Stimulated activated effector memory CD8-positive, alpha-beta T cell treated with anti-CD3 and anti-CD28 coated beads, Interleukin-12 subunit alpha, Interleukin-12 subunit beta, amount 100 ng/mL, for 72 hours (primary cell): ENCODE data around the gene NTNG2.

Source experiments
- ATAC-seq: fragments of 150-1000 bp; cut with Tn5 transposase; 2 replicates; pipeline ENCODE4 v1.10.0; 2021
- DNase-seq, 2 donors: peaks; one replicate each; pipeline ENCODE4 v3.0.0; 2021 to 2022; ENCODE audit warnings: low spot score in 2 of 2
- H3K27ac Mint-ChIP-seq: one replicate; pipeline ENCODE4 v1.8.0; 2022; ENCODE audit warnings: mild to moderate bottlenecking, mixed read lengths
- H3K36me3 Mint-ChIP-seq: one replicate; pipeline ENCODE4 v1.8.0; 2022; ENCODE audit warnings: mild to moderate bottlenecking, mixed read lengths
- H3K4me1 Mint-ChIP-seq: one replicate; pipeline ENCODE4 v1.8.0; 2022; ENCODE audit warnings: mixed read lengths
- H3K4me3 Mint-ChIP-seq: one replicate; pipeline ENCODE4 v1.8.0; 2022; ENCODE audit warnings: mild to moderate bottlenecking, mixed read lengths
- H3K9me3 Mint-ChIP-seq: one replicate; pipeline ENCODE4 v1.8.0; 2022; ENCODE audit warnings: mixed read lengths

The NTNG2 gene

GRCh38 chr9:132224645-132225044, 62.8 kb downstream of the NTNG2 start:
- Mint-ChIP-seq H3K9me3 (no peaks in the 10 kb centered on the region), H3K4me3 (no peak overlapping the region), H3K27ac (no peak overlapping the region), H3K36me3 (no peaks in the 10 kb centered on the region), H3K4me1 (peaks cover 5% of the 10 kb centered on the region)
- no peak for DNase-seq
- no peak for ATAC-seq

- peaks cover 5% of the 10 kb centered on the region for H3K4me1 Mint-ChIP-seq
Observed at GRCh38 chr9:132226571-132227430, 64.9 kb downstream of the NTNG2 start.

GRCh38 chr9:132228062-132228461, 66.2 kb downstream of the NTNG2 start:
- DNase-seq = no peak
- no peaks in the 10 kb centered on the region for H3K36me3 Mint-ChIP-seq
- no peak overlapping the region for H3K4me3 Mint-ChIP-seq
- peaks cover 5% of the 10 kb centered on the region for H3K4me1 Mint-ChIP-seq
- H3K9me3 Mint-ChIP-seq = no peaks in the 10 kb centered on the region
- H3K27ac Mint-ChIP-seq = no peak overlapping the region
- ATAC-seq = no peak

More at GRCh38 chr9:132226571-132227430, 64.9 kb downstream of the NTNG2 start:
- Mint-ChIP-seq H3K9me3 (no peaks in the 10 kb centered on the region), H3K27ac (no peak overlapping the region), H3K4me3 (no peak overlapping the region), H3K36me3 (no peaks in the 10 kb centered on the region)
- DNase-seq = no peak
- no peak for ATAC-seq

- DNase-seq (no peak), ATAC-seq (no peak)
- H3K4me1 Mint-ChIP-seq = peaks cover 7% of the 10 kb centered on the region
- H3K4me3 Mint-ChIP-seq = no peak overlapping the region
- H3K27ac Mint-ChIP-seq = no peak overlapping the region
- H3K9me3 Mint-ChIP-seq = no peaks in the 10 kb centered on the region
- H3K36me3 Mint-ChIP-seq = no peaks in the 10 kb centered on the region
Observed at GRCh38 chr9:132230605-132231004, 68.7 kb downstream of the NTNG2 start.

- Mint-ChIP-seq H3K4me1 (peaks cover 12% of the 10 kb centered on the region), H3K36me3 (no peaks in the 10 kb centered on the region), H3K4me3 (no peak overlapping the region), H3K9me3 (no peaks in the 10 kb centered on the region), H3K27ac (no peak overlapping the region)
- no peak for ATAC-seq
- DNase-seq = no peak
Observed at GRCh38 chr9:132231019-132231701, 69.3 kb downstream of the NTNG2 start.

- no peak overlapping the region for H3K4me3 Mint-ChIP-seq
- peaks cover 17% of the 10 kb centered on the region for H3K4me1 Mint-ChIP-seq
- H3K9me3 Mint-ChIP-seq = no peaks in the 10 kb centered on the region
- no peak overlapping the region for H3K27ac Mint-ChIP-seq
- ATAC-seq = no peak
- DNase-seq = no peak
- no peaks in the 10 kb centered on the region for H3K36me3 Mint-ChIP-seq
Observed at GRCh38 chr9:132232522-132232921, 70.7 kb downstream of the NTNG2 start.

- ATAC-seq (no peak), DNase-seq (no peak)
- H3K4me3 Mint-ChIP-seq = no peak overlapping the region
- H3K36me3 Mint-ChIP-seq = no peaks in the 10 kb centered on the region
- H3K27ac Mint-ChIP-seq = no peak overlapping the region
- peaks cover 17% of the 10 kb centered on the region for H3K4me1 Mint-ChIP-seq
- H3K9me3 Mint-ChIP-seq = no peaks in the 10 kb centered on the region
Observed at GRCh38 chr9:132233138-132233537, 71.3 kb downstream of the NTNG2 start.

GRCh38 chr9:132234535-132234934, 72.7 kb downstream of the NTNG2 start:
- H3K4me1 Mint-ChIP-seq = peaks cover 12% of the 10 kb centered on the region
- ATAC-seq (no peak), DNase-seq (no peak)
- no peak overlapping the region for H3K4me3 Mint-ChIP-seq
- no peaks in the 10 kb centered on the region for H3K9me3 Mint-ChIP-seq
- H3K36me3 Mint-ChIP-seq = no peaks in the 10 kb centered on the region
- no peak overlapping the region for H3K27ac Mint-ChIP-seq

GRCh38 chr9:132235125-132235524, 73.3 kb downstream of the NTNG2 start:
- peak overlapping the region; percentile 50 for H3K27ac Mint-ChIP-seq
- no peak for DNase-seq
- H3K4me1 Mint-ChIP-seq = peaks cover 12% of the 10 kb centered on the region
- no peaks in the 10 kb centered on the region for H3K36me3 Mint-ChIP-seq
- ATAC-seq = no peak
- H3K4me3 Mint-ChIP-seq = no peak overlapping the region
- no peaks in the 10 kb centered on the region for H3K9me3 Mint-ChIP-seq

- peak; percentile 82 to 92 for DNase-seq
- Mint-ChIP-seq H3K4me1 (peaks cover 13% of the 10 kb centered on the region), H3K9me3 (no peaks in the 10 kb centered on the region), H3K36me3 (peaks cover under 1% of the 10 kb centered on the region), H3K4me3 (no peak overlapping the region), H3K27ac (peak overlapping the region; percentile 50)
- ATAC-seq = no peak
Observed at GRCh38 chr9:132235894-132236661, 74.2 kb downstream of the NTNG2 start.

- H3K4me3 Mint-ChIP-seq = no peak overlapping the region
- H3K27ac Mint-ChIP-seq = peak overlapping the region; percentile 50
- DNase-seq = no peak
- H3K9me3 Mint-ChIP-seq = no peaks in the 10 kb centered on the region
- no peak for ATAC-seq
- peaks cover 18% of the 10 kb centered on the region for H3K4me1 Mint-ChIP-seq
- H3K36me3 Mint-ChIP-seq = peaks cover 6% of the 10 kb centered on the region
Observed at GRCh38 chr9:132236662-132237311, 74.9 kb downstream of the NTNG2 start.

- peaks cover 6% of the 10 kb centered on the region for H3K36me3 Mint-ChIP-seq
- no peak for ATAC-seq
- H3K4me1 Mint-ChIP-seq = peaks cover 22% of the 10 kb centered on the region
- H3K4me3 Mint-ChIP-seq = no peak overlapping the region
- no peaks in the 10 kb centered on the region for H3K9me3 Mint-ChIP-seq
- no peak overlapping the region for H3K27ac Mint-ChIP-seq
- DNase-seq = no peak
Observed at GRCh38 chr9:132237481-132237880, 75.6 kb downstream of the NTNG2 start.

GRCh38 chr9:132238026-132238972, 76.4 kb downstream of the NTNG2 start:
- peaks cover 6% of the 10 kb centered on the region for H3K36me3 Mint-ChIP-seq
- peaks cover 25% of the 10 kb centered on the region for H3K4me1 Mint-ChIP-seq
- H3K9me3 Mint-ChIP-seq = no peaks in the 10 kb centered on the region
- DNase-seq = no peak
- no peak overlapping the region for H3K27ac Mint-ChIP-seq
- no peak for ATAC-seq
- H3K4me3 Mint-ChIP-seq = no peak overlapping the region

- ATAC-seq = no peak
- Mint-ChIP-seq H3K36me3 (peaks cover 6% of the 10 kb centered on the region), H3K4me3 (no peak overlapping the region), H3K9me3 (no peaks in the 10 kb centered on the region), H3K27ac (no peak overlapping the region), H3K4me1 (peaks cover 25% of the 10 kb centered on the region)
- DNase-seq = no peak
Observed at GRCh38 chr9:132238992-132239391, 77.1 kb downstream of the NTNG2 start.
